Activated T-helper 1 cell treated with anti-CD3 and anti-CD28 coated beads, Interleukin-12 subunit alpha, Interleukin-12 subunit beta, Interleukin-2, Interleukin-4 antibody, amounts not matched to agents 30 ng/mL and 10 ng/mL and 1 ng/mL, durations not matched to agents 14 hours and 24 hours and 36 hours (primary cell): ENCODE data around the gene ZFYVE27. TPM values are rescaled to one million over a fixed set of nuclear protein-coding genes. Genes with fewer than 3 reads are reported as not detected.
"Not testable (repeated sequence)": the region's sequence is repeated elsewhere in the genome, so short reads cannot be mapped to it uniquely, and the experiment has no call there.

Source experiments
- DNase-seq: peaks from one replicate; pipeline ENCODE4 v3.0.0; 2021; ENCODE audit warnings: low spot score
- H3K27ac Mint-ChIP-seq: one replicate; pipeline ENCODE4 v1.8.0; 2021; ENCODE audit warnings: mild to moderate bottlenecking, mixed read lengths
- H3K27me3 Mint-ChIP-seq: one replicate; pipeline ENCODE4 v1.8.0; 2022; ENCODE audit warnings: mild to moderate bottlenecking, moderate library complexity, mixed read lengths; ENCODE audit not compliant: insufficient read depth
- H3K36me3 Mint-ChIP-seq: one replicate; pipeline ENCODE4 v1.8.0; 2021; ENCODE audit warnings: low read depth, mixed read lengths
- H3K4me1 Mint-ChIP-seq: one replicate; pipeline ENCODE4 v1.8.0; 2021; ENCODE audit warnings: low read depth, mixed read lengths
- H3K4me3 Mint-ChIP-seq: one replicate; pipeline ENCODE4 v1.8.0; 2021; ENCODE audit warnings: mild to moderate bottlenecking, moderate library complexity, mixed read lengths
- H3K9me3 Mint-ChIP-seq: one replicate; pipeline ENCODE4 v1.8.0; 2021; ENCODE audit warnings: mixed read lengths
- intact Hi-C: fragments of 100-400 bp; cut with micrococcal nuclease; formaldehyde crosslinking; loops from one replicate; pipeline ENCODE4 v1.15.1; 2024
- total RNA-seq: library from RNA; stranded (reverse); gene quantifications from 2 replicates; pipeline ENCODE4 v1.2.3, GENCODE V29; 2022

ZFYVE27 gene, protein sequence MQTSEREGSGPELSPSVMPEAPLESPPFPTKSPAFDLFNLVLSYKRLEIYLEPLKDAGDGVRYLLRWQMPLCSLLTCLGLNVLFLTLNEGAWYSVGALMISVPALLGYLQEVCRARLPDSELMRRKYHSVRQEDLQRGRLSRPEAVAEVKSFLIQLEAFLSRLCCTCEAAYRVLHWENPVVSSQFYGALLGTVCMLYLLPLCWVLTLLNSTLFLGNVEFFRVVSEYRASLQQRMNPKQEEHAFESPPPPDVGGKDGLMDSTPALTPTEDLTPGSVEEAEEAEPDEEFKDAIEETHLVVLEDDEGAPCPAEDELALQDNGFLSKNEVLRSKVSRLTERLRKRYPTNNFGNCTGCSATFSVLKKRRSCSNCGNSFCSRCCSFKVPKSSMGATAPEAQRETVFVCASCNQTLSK
- total RNA-seq: 41.7 and 42.5 TPM in 2 replicates

DNA sequence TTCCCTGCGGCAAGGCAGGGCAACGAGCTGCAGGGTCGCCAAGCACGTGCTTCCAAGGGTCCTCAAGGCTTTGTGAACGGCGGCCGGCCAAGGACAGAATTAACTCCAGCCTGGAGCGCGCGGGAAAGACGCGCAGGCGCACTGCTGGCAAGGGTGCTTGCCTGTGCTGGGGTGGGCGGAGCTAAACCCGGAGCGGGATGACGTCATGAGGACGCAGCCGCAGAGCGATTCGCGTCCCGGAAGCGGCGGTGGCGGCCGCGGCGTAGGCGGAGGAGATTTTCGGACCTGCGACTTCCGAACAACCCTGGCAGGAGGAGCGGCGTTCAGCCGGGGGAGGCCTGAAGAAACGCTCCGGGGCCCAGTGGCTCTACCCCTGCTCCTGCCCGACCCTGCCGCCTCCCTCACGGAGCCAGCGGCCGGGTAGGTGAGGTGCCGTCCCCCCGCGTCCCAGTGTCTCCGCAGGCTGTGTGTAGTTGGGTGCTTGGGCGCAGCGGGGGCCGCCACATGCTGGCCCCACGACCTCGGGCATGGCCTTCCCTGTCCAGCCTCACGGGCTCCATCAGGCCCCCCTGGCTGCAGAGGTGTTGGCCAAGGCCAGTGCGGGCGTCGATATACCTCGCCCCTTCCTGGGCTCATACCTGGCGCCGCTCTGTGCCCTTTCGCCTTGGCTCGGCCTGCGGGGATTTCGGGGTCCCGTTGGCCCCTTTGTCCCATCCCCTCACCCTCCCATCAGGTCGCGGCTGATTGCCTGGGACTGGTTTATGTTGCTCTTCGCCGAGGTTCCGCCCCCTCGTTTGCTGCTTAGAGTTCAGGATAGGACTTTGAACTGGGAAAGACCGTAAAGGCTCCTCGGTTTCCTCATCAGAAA, at the start of gene ZFYVE27:
Gene ZFYVE27, plus strand, starts transcription at position 227 of the 868 bp plus-strand sequence. CDS start 1,350 bp downstream, outside the sequence.
- peak; percentile 95 for DNase-seq
- H3K4me3 Mint-ChIP-seq: peak within 1 kb of the TSS; percentile 93
- H3K27ac Mint-ChIP-seq: peak within 1 kb of the TSS; percentile 100
- intact Hi-C loops: loop anchor here (1.0 to 5.0 kb wide), 9 partner anchors 23 to 905 kb away; partner anchors contain the start of genes AVPI1, LCOR, MMS19 and PI4K2A
- H3K4me1 Mint-ChIP-seq: peaks cover 44% of the 10 kb centered on the region
- H3K9me3 Mint-ChIP-seq: no peaks in the 10 kb centered on the region
- peaks cover 29% of the 10 kb centered on the region for H3K36me3 Mint-ChIP-seq
- peaks cover 2% of the 10 kb centered on the region for H3K27me3 Mint-ChIP-seq

GRCh38 chr10:97687785-97688781, 48.8 kb upstream of the ZFYVE27 start:
- intact Hi-C loops: loop anchor here (1.0 to 2.0 kb wide), 5 partner anchors 39 to 190 kb away; partner anchors contain the start of genes MMS19, MORN4, PI4K2A and UBTD1
- H3K4me3 Mint-ChIP-seq: peak overlapping the region; percentile 77
- H3K4me1 Mint-ChIP-seq: peaks cover 14% of the 10 kb centered on the region
- H3K9me3 Mint-ChIP-seq: no peaks in the 10 kb centered on the region
- DNase-seq: no peak
- peaks cover 17% of the 10 kb centered on the region for H3K27me3 Mint-ChIP-seq
- peak overlapping the region; percentile 11 for H3K27ac Mint-ChIP-seq
- H3K36me3 Mint-ChIP-seq: no peaks in the 10 kb centered on the region

DNA sequence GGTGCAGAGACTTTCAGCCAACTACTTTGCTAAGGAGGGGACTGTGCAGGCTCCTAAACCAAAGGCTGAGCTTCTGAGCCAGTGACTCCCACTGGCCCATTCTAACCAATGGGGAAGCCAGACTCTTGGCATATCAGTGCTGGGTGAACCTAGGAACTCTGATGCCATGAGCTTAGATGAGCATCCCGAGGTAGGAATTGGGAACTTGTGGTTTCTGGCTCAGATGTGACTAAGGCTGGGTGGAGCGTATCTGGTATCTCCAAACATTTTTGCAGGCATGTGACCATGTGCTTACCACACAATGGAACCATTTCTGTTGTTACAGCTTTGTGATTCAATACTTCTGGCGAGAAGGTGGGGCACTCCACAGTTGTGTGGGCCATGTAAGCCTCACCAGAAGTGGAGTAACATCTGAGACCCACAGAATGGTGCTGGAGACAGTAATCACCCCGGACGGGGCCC, 47.3 kb upstream of the ZFYVE27 start:
- Mint-ChIP-seq H3K9me3 (no peaks in the 10 kb centered on the region), H3K4me1 (peaks cover 14% of the 10 kb centered on the region), H3K4me3 (no peak overlapping the region), H3K27me3 (peaks cover 15% of the 10 kb centered on the region), H3K27ac (no peak overlapping the region), H3K36me3 (no peaks in the 10 kb centered on the region)
- no peak for DNase-seq
- intact Hi-C loops: no loop called here

GRCh38 chr10:97690133-97690532, 46.8 kb upstream of the ZFYVE27 start:
- Mint-ChIP-seq H3K4me1 (peaks cover 10% of the 10 kb centered on the region), H3K27me3 (peaks cover 15% of the 10 kb centered on the region), H3K9me3 (no peaks in the 10 kb centered on the region), H3K27ac (no peak overlapping the region), H3K36me3 (no peaks in the 10 kb centered on the region), H3K4me3 (no peak overlapping the region)
- no peak for DNase-seq
- intact Hi-C loops: no loop called here

- H3K27me3 Mint-ChIP-seq, H3K4me1 Mint-ChIP-seq, H3K9me3 Mint-ChIP-seq, DNase-seq, intact Hi-C loops, H3K36me3 Mint-ChIP-seq, H3K27ac Mint-ChIP-seq, H3K4me3 Mint-ChIP-seq: not testable (repeated sequence)
These were observed 38.8 kb upstream of the ZFYVE27 start for GRCh38 chr10:97698072-97698655.

- peak; percentile 34 for DNase-seq
- H3K4me1 Mint-ChIP-seq: no peaks in the 10 kb centered on the region
- no peak overlapping the region for H3K27ac Mint-ChIP-seq
- no peaks in the 10 kb centered on the region for H3K36me3 Mint-ChIP-seq
- peaks cover 8% of the 10 kb centered on the region for H3K27me3 Mint-ChIP-seq
- no peaks in the 10 kb centered on the region for H3K9me3 Mint-ChIP-seq
- intact Hi-C loops: loop anchor here (1.0 to 2.0 kb wide), 4 partner anchors 25 to 167 kb away; no protein-coding TSS in a partner anchor
- H3K4me3 Mint-ChIP-seq: no peak overlapping the region
These were observed 35.4 kb upstream of the ZFYVE27 start for GRCh38 chr10:97701438-97702069.

GRCh38 chr10:97703398-97704067, 33.4 kb upstream of the ZFYVE27 start:
- H3K27ac Mint-ChIP-seq: no peak overlapping the region
- H3K9me3 Mint-ChIP-seq: no peaks in the 10 kb centered on the region
- H3K36me3 Mint-ChIP-seq: no peaks in the 10 kb centered on the region
- DNase-seq: no peak
- no peak overlapping the region for H3K4me3 Mint-ChIP-seq
- H3K27me3 Mint-ChIP-seq: peaks cover 8% of the 10 kb centered on the region
- intact Hi-C loops: no loop called here
- no peaks in the 10 kb centered on the region for H3K4me1 Mint-ChIP-seq

GRCh38 chr10:97704341-97704740, 32.6 kb upstream of the ZFYVE27 start:
- Mint-ChIP-seq H3K4me1 (no peaks in the 10 kb centered on the region), H3K27me3 (peaks cover 10% of the 10 kb centered on the region), H3K4me3 (no peak overlapping the region), H3K36me3 (no peaks in the 10 kb centered on the region), H3K27ac (no peak overlapping the region), H3K9me3 (no peaks in the 10 kb centered on the region)
- intact Hi-C loops: no loop called here
- DNase-seq: no peak

GRCh38 chr10:97705006-97705670, 31.8 kb upstream of the ZFYVE27 start:
- H3K36me3 Mint-ChIP-seq: no peaks in the 10 kb centered on the region
- intact Hi-C loops: no loop called here
- DNase-seq: no peak
- H3K9me3 Mint-ChIP-seq: no peaks in the 10 kb centered on the region
- H3K27ac Mint-ChIP-seq: no peak overlapping the region
- peaks cover 11% of the 10 kb centered on the region for H3K27me3 Mint-ChIP-seq
- no peak overlapping the region for H3K4me3 Mint-ChIP-seq
- no peaks in the 10 kb centered on the region for H3K4me1 Mint-ChIP-seq

GRCh38 chr10:97707134-97707861, 29.6 kb upstream of the ZFYVE27 start:
- no peaks in the 10 kb centered on the region for H3K9me3 Mint-ChIP-seq
- H3K27me3 Mint-ChIP-seq: peaks cover 18% of the 10 kb centered on the region
- intact Hi-C loops: no loop called here
- H3K4me1 Mint-ChIP-seq: peaks cover 5% of the 10 kb centered on the region
- no peak overlapping the region for H3K27ac Mint-ChIP-seq
- no peaks in the 10 kb centered on the region for H3K36me3 Mint-ChIP-seq
- H3K4me3 Mint-ChIP-seq: no peak overlapping the region
- DNase-seq: no peak
